HG02623 (cell line): ENCODE data around the gene SH2D2A.

Experiments
- ATAC-seq: cut with Tn5 transposase; IDR thresholded peaks from one replicate; pipeline ENCODE4 v1.9.1; 2021; ENCODE audit warnings: moderate library complexity; ENCODE audit not compliant: unreplicated experiment

The SH2D2A gene

GRCh38 chr1:156805766-156806511 is 10.7 kb downstream of the SH2D2A start:
- ATAC-seq, result no peak

GRCh38 chr1:156804572-156805243 is 11.9 kb downstream of the SH2D2A start:
- ATAC-seq, result no peak

- ATAC-seq, result no peak
These were observed 12.6 kb downstream of the SH2D2A start for GRCh38 chr1:156804026-156804425.

DNA sequence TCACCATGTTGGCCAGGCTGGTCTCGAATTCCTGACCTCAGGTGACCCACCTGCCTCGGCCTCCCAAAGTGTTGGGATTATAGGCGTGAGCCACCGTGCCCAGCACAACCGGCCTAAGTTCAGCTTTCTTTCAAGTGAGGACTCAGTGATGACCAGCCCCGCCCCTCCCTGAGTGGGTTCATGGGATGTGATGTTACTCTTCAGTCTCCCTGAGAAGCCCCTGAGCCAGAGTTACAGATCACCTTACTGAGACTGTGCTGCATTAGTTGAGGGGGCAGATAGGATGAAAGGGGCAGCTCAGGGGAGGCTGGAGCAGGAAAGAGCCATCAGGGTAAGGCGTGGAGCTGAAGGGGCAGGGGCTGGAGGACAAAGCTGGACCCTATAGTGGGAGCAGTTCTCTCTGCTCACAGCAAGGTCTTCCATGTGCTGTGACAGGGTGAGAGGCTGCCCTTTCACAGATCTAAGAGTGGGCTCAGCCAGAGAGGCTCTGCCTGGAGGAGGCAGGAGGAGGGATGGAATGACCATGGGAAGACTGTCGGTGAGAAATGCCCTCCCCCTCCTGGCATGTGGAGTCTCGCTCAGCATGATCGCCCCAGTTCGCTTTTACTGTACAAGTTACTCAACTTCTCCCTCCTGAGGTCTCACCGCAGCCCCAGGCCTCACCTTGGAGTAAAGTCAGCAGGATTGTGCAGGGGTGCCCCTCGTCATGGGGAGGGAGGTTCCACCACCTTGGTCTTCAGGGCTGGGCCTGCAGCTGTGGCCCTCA is 13.4 kb downstream of the SH2D2A start:
- no peak for ATAC-seq

- no peak for ATAC-seq
These were observed 14.2 kb downstream of the SH2D2A start for GRCh38 chr1:156802421-156802935.

GRCh38 chr1:156801409-156802121 is 15.1 kb downstream of the SH2D2A start:
- ATAC-seq, result no peak

DNA sequence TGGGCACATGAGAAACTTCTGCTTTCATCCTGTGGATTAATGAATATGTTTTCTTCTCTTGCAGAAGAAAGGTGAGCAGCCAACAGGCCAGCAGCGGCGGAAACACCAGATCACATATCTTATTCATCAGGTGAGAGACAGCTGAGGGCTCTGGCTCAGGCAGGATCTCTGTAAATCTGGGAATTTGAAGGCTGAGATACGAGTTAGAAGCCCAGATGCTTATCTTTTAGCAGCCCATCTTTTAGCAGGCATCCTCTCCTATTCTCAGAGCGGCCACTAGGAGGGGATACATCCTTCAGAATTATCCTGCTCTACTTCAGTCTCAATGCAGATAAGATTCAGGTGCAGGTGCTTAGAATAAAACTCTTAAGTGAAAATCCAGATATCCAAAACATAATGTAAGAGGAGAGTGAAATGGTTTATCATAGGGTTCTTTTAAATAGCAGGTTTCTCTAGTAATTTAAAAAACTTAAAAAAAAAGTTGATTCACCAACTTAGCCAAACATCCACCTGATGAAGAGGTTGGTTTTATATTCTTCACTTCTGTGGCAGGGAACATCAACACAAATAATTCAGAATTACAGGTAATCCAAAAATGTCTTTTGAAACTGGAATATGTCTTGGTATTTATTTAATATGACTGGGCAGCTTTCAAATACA is 19.3 kb downstream of the SH2D2A start:
- no peak for ATAC-seq

DNA sequence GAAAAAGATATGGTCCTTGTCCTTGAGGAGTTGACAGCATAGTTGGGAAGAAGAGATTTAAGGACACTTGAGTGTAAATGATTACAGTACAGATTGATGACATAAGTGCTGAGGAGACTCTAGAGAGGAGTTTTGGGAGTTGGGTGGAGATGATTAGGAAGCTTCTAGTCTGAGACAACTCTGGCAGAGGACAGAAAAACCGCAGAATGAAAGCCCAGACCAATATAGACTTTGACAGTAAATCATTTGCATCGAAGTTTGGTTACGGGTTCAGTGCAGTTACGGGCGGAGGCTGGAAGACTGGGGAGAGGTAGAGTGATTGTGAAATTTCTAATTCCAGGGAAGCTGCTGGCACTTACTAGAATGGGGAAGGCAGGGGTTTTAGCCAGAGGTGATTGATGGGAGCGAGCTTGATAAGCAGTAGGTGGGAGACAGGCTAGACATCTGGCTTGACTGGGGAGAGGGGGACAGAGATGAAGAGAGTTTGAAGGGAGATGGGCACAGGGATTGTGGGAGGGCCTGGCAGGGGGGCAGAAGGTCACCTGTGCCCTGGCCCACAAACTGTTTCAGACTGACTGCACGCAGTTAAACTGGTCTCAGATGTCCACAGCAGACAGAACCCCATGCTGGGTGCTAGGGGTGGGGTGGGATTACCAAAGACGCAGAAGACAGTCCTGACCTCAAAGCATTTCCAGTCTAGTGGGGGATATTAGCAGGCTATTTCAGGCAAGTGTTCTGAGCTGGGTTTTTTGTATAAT is 20.1 kb downstream of the SH2D2A start:
- ATAC-seq, result no peak

GRCh38 chr1:156795787-156796186 is 20.9 kb downstream of the SH2D2A start:
- no peak for ATAC-seq

GRCh38 chr1:156795374-156795733 is 21.3 kb downstream of the SH2D2A start:
- no peak for ATAC-seq

DNA sequence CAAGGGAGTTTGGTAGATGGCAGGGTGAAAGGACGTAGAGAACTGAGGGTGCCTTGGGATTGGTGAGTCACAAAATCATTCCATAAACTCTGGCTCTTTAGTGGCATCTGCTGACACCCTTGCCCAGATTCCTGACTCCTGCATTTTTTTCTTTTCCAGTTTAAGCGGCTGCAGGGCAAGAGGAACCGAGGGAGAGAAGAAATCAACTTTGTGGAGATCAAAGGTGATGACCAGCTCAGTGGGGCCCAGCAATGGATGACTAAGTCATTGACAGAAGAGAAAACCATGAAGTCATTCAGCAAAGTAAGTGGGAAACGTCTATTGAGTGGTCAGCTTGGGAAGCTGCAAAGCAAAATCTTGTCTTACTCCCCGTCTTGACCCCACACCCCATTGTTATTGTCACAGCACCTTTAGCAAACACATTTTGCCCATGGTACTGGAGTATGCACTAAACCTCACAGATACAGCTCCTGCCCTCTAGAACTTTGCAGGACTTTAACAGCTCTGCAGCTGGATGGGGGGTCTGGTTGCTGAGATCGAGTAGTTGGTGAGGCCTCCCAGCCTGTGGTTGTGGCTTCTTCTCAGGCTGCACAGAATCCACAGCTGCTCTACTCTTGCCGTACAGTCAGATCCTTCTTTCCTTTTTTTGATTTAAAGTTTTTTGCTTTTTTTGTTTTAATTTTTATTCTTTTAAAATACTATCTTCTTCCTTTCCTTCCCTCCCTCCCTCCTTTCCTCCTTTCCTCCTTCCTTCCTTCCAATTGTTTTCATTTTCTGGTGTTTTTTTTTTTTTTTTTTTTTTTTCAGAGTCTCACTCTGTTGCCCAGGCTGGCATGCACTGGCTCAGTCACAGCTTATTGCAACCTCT is 21.9 kb downstream of the SH2D2A start:
- ATAC-seq, result no peak

DNA sequence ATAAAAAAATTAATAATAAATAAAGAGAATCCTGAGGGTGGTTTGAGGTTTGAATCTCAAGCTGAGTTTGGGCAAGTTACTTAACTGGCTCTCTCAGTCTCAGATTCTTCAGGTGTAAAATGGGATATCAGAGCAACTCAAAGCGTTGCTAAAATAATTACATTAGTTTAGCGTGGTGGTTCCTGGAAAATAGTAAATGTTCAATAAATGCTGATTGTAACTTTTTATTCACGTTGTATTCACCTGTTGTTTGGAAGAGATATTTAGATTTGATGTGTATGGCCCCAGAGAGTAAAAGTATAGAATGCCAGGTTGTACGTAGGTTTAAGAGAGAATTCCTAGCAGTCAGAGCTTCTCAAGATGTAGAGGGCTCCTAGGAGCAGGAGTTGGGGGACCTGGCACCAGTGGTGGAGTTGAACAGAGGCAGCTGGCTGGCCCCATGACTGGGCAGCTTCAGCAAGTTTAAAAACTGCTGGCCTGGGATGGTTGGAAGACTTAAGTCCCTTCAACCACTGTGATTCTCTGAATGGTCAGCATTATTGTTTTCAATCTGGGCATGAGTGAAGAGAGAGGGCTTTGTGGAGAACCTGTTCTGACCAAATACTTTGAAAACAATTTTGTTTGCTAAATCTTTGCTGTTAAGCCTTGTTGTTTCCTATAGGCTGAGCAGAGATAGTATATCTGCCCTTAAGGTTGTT is 26.9 kb downstream of the SH2D2A start:
- ATAC-seq, result no peak

- ATAC-seq, result no peak
These were observed 28.5 kb downstream of the SH2D2A start for GRCh38 chr1:156788136-156788535.

DNA sequence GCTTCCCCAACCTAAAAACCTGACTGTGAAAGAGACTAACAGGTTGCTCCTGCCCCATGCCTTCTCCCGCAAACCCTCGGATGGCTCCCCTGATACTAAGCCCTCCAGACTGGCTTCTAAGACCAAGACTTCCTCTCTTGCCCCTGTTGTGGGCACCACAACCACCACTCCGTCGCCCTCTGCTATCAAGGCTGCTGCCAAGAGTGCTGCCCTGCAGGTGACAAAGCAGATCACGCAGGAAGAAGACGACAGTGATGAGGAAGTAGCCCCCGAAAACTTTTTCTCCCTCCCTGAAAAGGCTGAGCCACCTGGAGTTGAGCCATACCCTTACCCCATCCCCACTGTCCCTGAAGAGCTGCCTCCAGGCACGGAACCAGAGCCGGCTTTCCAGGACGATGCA is 30.0 kb downstream of the SH2D2A start:
- no peak for ATAC-seq

DNA sequence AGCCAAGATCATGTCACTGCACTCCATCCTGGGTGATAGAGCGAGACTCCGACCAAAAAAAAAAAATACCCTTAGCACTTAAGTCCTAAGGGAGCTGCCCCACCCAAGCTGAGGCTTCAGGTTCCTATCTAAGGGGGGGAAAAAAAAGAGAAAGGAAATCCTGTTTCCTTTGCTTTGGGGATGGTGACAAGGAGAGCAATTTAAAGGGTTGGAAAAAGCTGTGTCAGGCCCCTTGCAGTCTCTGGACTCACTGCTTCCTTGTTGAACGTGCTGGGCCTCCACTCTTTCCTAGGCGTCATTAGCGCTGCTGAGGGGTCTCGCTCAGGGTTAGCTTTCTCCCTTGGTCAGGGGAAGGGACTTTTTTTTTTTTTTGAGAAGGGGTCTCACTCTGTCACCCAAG is 31.2 kb downstream of the SH2D2A start:
- ATAC-seq, result no peak

GRCh38 chr1:156781585-156782186 is 35.0 kb downstream of the SH2D2A start:
- no peak for ATAC-seq

DNA sequence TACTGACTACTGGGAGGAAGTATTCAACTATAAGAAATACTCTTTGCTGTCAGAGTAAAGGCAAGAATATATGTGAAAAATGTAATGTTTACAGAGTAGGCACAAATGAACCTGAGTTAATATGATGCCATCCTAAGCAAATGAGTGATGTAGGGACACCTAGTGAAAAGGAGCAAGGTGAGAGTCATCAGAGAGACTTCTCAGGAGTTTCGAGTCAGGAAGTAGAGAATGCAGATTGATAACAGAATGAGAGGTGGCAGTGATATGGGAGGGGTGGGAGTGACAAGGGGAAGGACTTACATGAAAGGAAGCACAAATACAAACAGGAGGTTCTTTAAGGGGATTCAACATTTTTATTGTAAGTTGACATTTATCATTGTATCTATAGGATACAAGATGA is 39.1 kb downstream of the SH2D2A start:
- no peak for ATAC-seq

DNA sequence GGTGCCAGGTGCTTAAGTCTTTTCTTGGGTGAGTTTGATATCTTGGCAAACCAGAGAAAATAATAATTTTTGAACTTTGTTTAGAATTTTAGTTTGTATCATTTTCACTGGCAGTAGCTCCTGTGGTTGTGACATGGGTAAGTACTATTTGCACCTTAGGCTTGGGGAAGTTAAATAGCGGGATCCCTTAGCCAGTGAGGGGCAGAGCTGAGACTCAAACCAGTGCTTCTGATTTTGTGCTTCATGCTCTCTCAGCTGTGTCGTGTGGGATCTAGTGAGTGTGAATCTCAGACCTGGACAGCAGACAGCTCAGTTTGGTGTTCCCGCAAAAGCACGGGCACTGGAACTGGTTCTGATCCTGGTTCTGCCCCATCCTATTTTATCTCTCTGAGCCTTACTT is 39.7 kb downstream of the SH2D2A start:
- no peak for ATAC-seq
